Ammon's horn (tissue), 1 donor: ENCODE measurements around the gene RNF2.
A peak's percentile ranks its signal among the peaks of the same experiment; 100 is the strongest.
"Not testable (repeated sequence)": the region's sequence is repeated elsewhere in the genome, so short reads cannot be mapped to it uniquely, and the experiment has no call there.

Experiments
- DNase-seq: peaks from one replicate; pipeline ENCODE4 v3.0.0-alpha.2; 2016; ENCODE audit warnings: low spot score

Gene RNF2

GRCh38 chr1:185044981-185045813, at the start of gene RNF2:
RNF2 (plus strand) TSS chr1:185045558; CDS start chr1:185087554, 41,996 bp downstream.
- peak; percentile 87 for DNase-seq

GRCh38 chr1:184999974-185000373, 45.4 kb upstream of the RNF2 start:
- not testable (repeated sequence) for DNase-seq

GRCh38 chr1:185001312-185001880, 44.0 kb upstream of the RNF2 start:
- not testable (repeated sequence) for DNase-seq

- DNase-seq, result no peak
Observed at GRCh38 chr1:185008838-185009237, 36.5 kb upstream of the RNF2 start.

GRCh38 chr1:185010361-185010760, 35.0 kb upstream of the RNF2 start:
- DNase-seq, result no peak

- no peak for DNase-seq
Observed at GRCh38 chr1:185014941-185015340, 30.4 kb upstream of the RNF2 start.

GRCh38 chr1:185015631-185016030, 29.7 kb upstream of the RNF2 start:
- DNase-seq, result no peak

GRCh38 chr1:185016880-185017279, 28.5 kb upstream of the RNF2 start:
- DNase-seq, result no peak

- DNase-seq, result no peak
Observed at GRCh38 chr1:185017338-185017737, 28.0 kb upstream of the RNF2 start.

- no peak for DNase-seq
Observed at GRCh38 chr1:185017966-185018365, 27.4 kb upstream of the RNF2 start.

GRCh38 chr1:185027252-185027882, 18.0 kb upstream of the RNF2 start:
- no peak for DNase-seq

- no peak for DNase-seq
Observed at GRCh38 chr1:185033686-185034085, 11.7 kb upstream of the RNF2 start.

GRCh38 chr1:185035258-185035657, 10.1 kb upstream of the RNF2 start:
- no peak for DNase-seq

GRCh38 chr1:185038813-185039376, 6.5 kb upstream of the RNF2 start:
- no peak for DNase-seq

GRCh38 chr1:185039726-185040407, 5.5 kb upstream of the RNF2 start:
- no peak for DNase-seq

GRCh38 chr1:185040408-185040735, 5.0 kb upstream of the RNF2 start:
- DNase-seq, result no peak

- no peak for DNase-seq
Observed at GRCh38 chr1:185041742-185042141, 3.6 kb upstream of the RNF2 start.

GRCh38 chr1:185042737-185043136, 2.6 kb upstream of the RNF2 start:
- DNase-seq, result no peak

GRCh38 chr1:185044387-185044786, 971 bp upstream of the RNF2 start:
- no peak for DNase-seq

GRCh38 chr1:185045814-185046492, 595 bp downstream of the RNF2 start:
- peak; percentile 14 for DNase-seq

- no peak for DNase-seq
Observed at GRCh38 chr1:185046668-185047067, 1.3 kb downstream of the RNF2 start.

- DNase-seq, result no peak
Observed at GRCh38 chr1:185049670-185050069, 4.3 kb downstream of the RNF2 start.
